HuH-7 (cell line): ENCODE data around the gene OPRD1.
"Not testable (repeated sequence)": the region's sequence is repeated elsewhere in the genome, so short reads cannot be mapped to it uniquely, and the experiment has no call there.

Experiments
- DNase-seq: peaks from one replicate; pipeline ENCODE4 v3.0.0; 2011; ENCODE audit warnings: low spot score

Gene OPRD1

GRCh38 chr1:28847207-28847606, 35.2 kb downstream of the OPRD1 start:
- not testable (repeated sequence) for DNase-seq

- no peak for DNase-seq
Measured at GRCh38 chr1:28848416-28848815, 36.4 kb downstream of the OPRD1 start.

GRCh38 chr1:28853093-28853742, 41.2 kb downstream of the OPRD1 start:
- DNase-seq = no peak

GRCh38 chr1:28854406-28854805, 42.4 kb downstream of the OPRD1 start:
- not testable (repeated sequence) for DNase-seq

GRCh38 chr1:28855046-28855445, 43.1 kb downstream of the OPRD1 start:
- no peak for DNase-seq

- no peak for DNase-seq
Measured at GRCh38 chr1:28855469-28855951, 43.5 kb downstream of the OPRD1 start.

- no peak for DNase-seq
Measured at GRCh38 chr1:28855969-28856368, 44.0 kb downstream of the OPRD1 start.

GRCh38 chr1:28860332-28861073, 48.5 kb downstream of the OPRD1 start:
- DNase-seq = peak; percentile 42

GRCh38 chr1:28862571-28863403, 50.8 kb downstream of the OPRD1 start:
- DNase-seq = no peak

GRCh38 chr1:28864695-28865094, 52.7 kb downstream of the OPRD1 start:
- no peak for DNase-seq

- DNase-seq = no peak
Measured at GRCh38 chr1:28865997-28866650, 54.2 kb downstream of the OPRD1 start.

GRCh38 chr1:28867850-28868249, 55.9 kb downstream of the OPRD1 start:
- no peak for DNase-seq

GRCh38 chr1:28869952-28870351, 58.0 kb downstream of the OPRD1 start:
- no peak for DNase-seq

GRCh38 chr1:28871631-28872401, 59.8 kb downstream of the OPRD1 start:
- DNase-seq = peak; percentile 64

- not testable (repeated sequence) for DNase-seq
Measured at GRCh38 chr1:28875134-28875533, 63.2 kb downstream of the OPRD1 start.

GRCh38 chr1:28877132-28877781, 65.3 kb downstream of the OPRD1 start:
- DNase-seq = peak; percentile 68

- DNase-seq = no peak
Measured at GRCh38 chr1:28878796-28879195, 66.8 kb downstream of the OPRD1 start.

GRCh38 chr1:28882009-28882628, 70.1 kb downstream of the OPRD1 start:
- DNase-seq = peak; percentile 85

- DNase-seq = no peak
Measured at GRCh38 chr1:28883242-28883616, 71.3 kb downstream of the OPRD1 start.

GRCh38 chr1:28885472-28885877, 73.5 kb downstream of the OPRD1 start:
- DNase-seq = no peak
